ENCODE measurements around the gene CCL14. TPM values are rescaled to one million over a fixed set of nuclear protein-coding genes. Genes with fewer than 3 reads are reported as not detected.

Gene CCL14
- 10 to 100 TPM; 33.5 to 48.7 (median 46.5) TPM for total RNA-seq

DNA sequence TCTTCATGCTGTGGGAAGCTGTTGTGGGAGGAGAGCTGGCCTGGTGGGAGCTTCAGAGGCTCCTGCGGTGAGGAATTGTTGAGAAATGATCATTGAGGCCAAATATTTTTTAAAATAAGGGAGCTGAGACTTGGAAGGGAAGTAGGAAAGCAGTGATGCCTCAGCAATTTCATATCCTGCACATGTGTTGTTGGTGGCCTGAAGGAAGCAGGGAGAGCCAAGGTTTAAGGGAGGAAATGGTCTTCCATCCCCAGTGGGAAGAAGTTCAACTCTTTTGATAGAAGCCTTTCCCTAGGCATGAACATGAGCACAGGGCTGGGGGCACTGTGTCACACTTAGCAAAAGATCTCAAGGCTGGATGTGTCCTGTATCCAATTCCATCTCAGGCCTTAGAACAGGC lies at the start of gene CCL14:
CCL14 (minus strand) TSS at position 87 of the 400 bp plus-strand sequence; CDS start at position 7, 80 bp downstream.
- TF ChIP-seq, protein P1, sequence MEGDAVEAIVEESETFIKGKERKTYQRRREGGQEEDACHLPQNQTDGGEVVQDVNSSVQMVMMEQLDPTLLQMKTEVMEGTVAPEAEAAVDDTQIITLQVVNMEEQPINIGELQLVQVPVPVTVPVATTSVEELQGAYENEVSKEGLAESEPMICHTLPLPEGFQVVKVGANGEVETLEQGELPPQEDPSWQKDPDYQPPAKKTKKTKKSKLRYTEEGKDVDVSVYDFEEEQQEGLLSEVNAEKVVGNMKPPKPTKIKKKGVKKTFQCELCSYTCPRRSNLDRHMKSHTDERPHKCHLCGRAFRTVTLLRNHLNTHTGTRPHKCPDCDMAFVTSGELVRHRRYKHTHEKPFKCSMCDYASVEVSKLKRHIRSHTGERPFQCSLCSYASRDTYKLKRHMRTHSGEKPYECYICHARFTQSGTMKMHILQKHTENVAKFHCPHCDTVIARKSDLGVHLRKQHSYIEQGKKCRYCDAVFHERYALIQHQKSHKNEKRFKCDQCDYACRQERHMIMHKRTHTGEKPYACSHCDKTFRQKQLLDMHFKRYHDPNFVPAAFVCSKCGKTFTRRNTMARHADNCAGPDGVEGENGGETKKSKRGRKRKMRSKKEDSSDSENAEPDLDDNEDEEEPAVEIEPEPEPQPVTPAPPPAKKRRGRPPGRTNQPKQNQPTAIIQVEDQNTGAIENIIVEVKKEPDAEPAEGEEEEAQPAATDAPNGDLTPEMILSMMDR (IDR thresholded peaks at IDR 0.05; ENCODE audit: low read depth), result no peak

DNA sequence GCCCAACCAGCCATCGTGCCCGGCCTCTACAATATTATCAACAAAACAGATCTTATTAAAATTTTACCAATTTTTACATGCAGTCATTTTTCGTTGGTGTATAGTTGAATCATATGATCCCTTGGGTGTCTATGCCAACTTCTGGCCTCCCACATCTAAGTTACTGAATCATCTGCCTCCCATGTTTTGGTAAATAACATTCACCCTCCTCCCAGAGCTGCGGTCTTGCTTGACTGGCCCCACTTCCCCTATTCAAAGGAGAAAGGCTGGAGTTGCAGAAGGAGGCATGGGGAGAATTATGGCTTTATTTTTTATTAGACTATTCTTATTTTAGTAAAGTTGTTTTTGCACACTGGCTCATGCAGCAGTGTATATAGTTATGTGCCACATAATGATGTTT lies 49.7 kb upstream of the CCL14 start:
- TF ChIP-seq, protein P1 (IDR thresholded peaks at IDR 0.05; ENCODE audit: low read depth), result no peak

GRCh38 chr17:36034127-36034526 lies 47.6 kb upstream of the CCL14 start:
- TF ChIP-seq, protein P1 (IDR thresholded peaks at IDR 0.05; ENCODE audit: low read depth), result no peak

DNA sequence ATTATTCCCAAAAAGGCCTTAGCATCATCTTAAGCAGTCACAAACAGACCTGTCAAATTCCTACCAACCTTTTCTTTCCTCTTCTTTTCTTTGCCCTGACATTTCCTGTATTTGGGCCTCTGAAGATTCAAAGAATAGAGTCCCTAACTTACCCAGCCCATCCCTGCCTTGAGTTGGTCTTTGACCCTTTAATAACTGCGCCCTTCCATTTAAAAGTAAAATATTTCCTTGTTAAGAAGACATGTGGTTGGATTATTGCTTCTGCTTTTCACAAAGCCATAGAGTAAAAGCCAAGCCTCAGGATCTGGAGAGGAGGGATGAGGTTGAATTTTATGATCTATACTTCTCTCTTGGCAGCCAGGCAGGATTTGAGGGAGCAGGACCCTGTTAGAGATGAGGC lies 44.4 kb upstream of the CCL14 start:
- TF ChIP-seq, protein P1 (IDR thresholded peaks at IDR 0.05; ENCODE audit: low read depth), result no peak

GRCh38 chr17:36027761-36028160 lies 41.2 kb upstream of the CCL14 start:
- TF ChIP-seq, protein P1 (IDR thresholded peaks at IDR 0.05; ENCODE audit: low read depth), result no peak

DNA sequence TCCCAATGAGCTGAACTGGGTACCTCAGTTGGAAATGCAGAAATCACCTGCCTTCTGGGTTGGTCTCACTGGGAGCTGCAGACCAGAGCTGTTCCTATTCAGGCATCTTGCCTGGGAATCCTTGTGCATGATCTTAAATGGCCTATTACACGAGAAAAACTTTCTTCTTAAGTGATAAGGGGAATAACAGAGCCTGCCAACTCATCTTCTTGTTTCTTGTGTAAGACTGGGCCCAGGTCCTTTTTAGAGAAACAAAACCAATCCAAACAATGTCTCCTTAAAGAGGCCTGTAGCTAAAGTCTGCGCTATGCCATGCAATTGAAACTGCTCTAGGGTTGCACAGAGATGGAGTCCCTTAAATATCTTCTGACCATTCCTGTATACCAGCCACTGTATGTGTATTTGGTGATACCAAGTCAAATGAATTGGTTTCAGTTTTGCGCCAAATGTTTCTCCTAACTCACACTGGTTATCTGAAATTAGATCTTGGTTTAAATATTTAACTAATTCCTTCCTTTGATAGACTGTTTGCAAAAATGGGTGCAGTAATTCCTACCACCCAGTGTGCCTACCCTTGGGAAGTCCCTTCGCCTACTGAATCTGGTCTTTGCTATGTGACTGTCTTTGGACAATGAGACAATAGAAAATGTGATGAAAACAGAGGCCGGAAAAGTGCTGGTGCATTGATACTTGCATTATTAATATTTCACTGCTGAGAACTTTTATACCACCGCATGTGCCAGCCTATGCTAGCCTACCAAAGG lies 37.8 kb upstream of the CCL14 start:
- TF ChIP-seq, protein P1 (IDR thresholded peaks at IDR 0.05; ENCODE audit: low read depth), result no peak

DNA sequence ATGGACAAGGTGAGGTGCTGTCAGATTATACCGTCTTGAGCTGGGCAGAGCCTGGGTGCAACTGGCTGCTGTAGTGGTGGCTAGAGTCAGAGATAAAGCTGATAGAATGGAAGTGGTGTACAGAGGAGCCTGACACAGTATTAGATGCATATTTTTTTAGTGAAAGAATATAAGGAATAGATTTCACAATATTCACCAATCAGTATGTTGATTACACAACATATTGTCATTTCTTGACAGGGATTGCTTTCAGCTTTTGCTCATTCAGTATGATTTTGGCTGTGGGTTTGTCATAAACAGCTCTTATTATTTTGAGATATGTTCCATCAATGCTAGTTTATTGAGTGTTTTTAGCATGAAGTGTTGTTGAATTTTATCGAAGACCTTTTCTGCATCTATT lies 32.9 kb upstream of the CCL14 start:
- TF ChIP-seq, protein P1 (IDR thresholded peaks at IDR 0.05; ENCODE audit: low read depth), result no peak

Data from subcutaneous adipose tissue (tissue), 4 donors.